Inflammatory macrophage (primary cell): Measurements from ENCODE around the gene SLCO6A1.
"Not testable (repeated sequence)": the region's sequence is repeated elsewhere in the genome, so short reads cannot be mapped to it uniquely, and the experiment has no call there.

Source experiments
- DNase-seq, 2 donors: peaks; one replicate each; pipeline ENCODE4 v3.0.0-alpha.2; 2020 to 2022
- total RNA-seq, 18 experiments: gene quantifications; one replicate each; lab custom pipeline; 2026; ENCODE audit warnings: mixed read lengths in 6 of 18, inconsistent platforms in 2 of 18; lab: John Stamatoyannopoulos, UW

The SLCO6A1 gene, protein sequence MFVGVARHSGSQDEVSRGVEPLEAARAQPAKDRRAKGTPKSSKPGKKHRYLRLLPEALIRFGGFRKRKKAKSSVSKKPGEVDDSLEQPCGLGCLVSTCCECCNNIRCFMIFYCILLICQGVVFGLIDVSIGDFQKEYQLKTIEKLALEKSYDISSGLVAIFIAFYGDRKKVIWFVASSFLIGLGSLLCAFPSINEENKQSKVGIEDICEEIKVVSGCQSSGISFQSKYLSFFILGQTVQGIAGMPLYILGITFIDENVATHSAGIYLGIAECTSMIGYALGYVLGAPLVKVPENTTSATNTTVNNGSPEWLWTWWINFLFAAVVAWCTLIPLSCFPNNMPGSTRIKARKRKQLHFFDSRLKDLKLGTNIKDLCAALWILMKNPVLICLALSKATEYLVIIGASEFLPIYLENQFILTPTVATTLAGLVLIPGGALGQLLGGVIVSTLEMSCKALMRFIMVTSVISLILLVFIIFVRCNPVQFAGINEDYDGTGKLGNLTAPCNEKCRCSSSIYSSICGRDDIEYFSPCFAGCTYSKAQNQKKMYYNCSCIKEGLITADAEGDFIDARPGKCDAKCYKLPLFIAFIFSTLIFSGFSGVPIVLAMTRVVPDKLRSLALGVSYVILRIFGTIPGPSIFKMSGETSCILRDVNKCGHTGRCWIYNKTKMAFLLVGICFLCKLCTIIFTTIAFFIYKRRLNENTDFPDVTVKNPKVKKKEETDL
- total RNA-seq, result 0 to 0.15 (median 0) reads per million in 18 experiments

DNA sequence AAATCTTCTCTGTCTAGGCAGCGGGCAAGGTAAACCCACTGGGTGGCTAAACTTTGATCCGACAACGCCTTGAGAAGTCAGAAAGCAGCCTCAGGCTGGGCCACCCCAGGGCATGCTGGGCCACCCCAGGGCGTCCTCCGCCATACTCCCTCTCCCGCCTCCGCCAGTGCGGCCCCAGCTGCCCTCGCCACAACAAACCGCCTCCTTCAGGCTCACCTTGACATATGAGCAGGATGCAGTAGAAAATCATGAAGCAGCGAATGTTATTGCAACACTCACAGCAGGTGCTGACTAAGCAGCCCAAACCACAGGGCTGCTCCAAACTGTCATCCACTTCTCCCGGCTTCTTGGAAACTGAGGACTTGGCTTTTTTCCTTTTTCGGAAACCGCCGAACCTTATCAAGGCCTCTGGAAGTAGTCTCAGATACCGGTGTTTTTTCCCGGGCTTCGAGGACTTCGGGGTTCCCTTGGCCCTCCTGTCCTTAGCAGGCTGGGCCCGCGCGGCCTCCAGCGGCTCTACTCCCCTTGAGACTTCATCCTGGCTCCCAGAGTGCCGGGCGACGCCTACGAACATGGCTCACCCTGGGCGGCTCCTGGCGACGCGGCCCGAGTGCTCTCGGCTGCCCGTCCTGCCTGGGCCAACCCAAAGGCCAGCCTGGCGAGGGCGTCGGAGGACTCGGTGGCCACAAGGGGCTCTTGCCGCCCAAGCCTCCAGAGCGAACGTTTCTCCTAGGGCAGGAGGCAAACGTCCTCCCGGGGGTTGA is at the start of gene SLCO6A1:
Gene SLCO6A1, minus strand, starts transcription at position 731 of the 764 bp plus-strand sequence. Its CDS starts 157 bp downstream, at position 574.
- DNase-seq, result no peak

- DNase-seq, result peak; percentile 11 to 37
Measured at GRCh38 chr5:102547141-102548035, 48.6 kb upstream of the SLCO6A1 start.

GRCh38 chr5:102545175-102545574 is 46.4 kb upstream of the SLCO6A1 start:
- no peak for DNase-seq

DNA sequence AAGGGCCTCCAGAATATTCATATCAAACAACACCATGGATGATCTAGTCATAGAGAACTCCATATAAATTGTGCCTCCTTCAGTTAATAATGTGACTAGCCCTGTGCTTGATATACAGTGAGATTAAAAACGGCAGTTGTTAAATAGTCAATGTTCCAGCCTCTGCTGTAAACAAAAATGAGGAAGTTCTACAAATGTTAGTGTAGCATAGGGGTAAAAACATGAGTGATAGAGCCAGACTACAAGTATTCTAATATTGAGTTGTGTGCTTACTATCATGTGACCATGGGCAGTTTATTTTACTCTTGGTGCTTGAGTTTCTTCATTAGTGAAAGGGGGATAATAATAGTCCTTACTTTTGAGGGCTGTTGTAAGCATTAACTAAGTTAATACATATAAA is 43.3 kb upstream of the SLCO6A1 start:
- peak in 1 of 2 donors; percentile 31 for DNase-seq

DNA sequence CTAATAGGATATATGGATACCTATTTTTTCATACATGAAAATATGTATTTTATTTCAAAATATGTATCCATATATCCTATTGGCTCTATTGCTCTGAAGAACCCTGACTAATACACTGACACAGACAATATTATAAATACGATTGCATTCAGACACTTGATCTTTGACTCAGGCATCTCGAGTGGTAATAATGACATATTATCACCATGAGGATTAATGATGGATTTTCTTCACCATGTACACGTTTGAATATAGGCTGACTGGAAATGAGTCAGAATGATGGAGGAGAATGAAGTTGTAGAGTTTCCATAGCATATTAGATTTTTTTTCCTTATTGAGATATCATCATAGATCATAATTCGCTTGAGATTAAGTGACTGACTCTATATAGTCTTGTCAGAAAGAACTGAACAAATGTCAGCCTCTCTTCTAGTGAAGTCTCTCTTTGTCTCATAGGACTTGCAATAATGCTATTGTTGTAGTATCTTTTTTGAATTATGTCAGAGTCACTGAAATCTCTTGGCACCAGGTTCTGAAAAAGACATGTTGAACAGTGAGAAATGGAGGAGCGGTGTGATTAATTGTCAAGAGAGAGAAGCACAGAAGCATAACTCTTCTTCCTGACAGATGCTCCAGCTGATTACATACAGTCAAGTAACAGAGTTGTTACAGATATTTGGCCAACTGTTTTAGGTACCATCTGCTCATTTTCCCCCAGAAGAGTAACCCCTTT is 41.4 kb upstream of the SLCO6A1 start:
- no peak for DNase-seq

- no peak for DNase-seq
Measured at GRCh38 chr5:102539562-102539961, 40.8 kb upstream of the SLCO6A1 start.

GRCh38 chr5:102537011-102537410 is 38.2 kb upstream of the SLCO6A1 start:
- no peak for DNase-seq

GRCh38 chr5:102536323-102536928 is 37.6 kb upstream of the SLCO6A1 start:
- peak in 1 of 2 donors; percentile 41 for DNase-seq

DNA sequence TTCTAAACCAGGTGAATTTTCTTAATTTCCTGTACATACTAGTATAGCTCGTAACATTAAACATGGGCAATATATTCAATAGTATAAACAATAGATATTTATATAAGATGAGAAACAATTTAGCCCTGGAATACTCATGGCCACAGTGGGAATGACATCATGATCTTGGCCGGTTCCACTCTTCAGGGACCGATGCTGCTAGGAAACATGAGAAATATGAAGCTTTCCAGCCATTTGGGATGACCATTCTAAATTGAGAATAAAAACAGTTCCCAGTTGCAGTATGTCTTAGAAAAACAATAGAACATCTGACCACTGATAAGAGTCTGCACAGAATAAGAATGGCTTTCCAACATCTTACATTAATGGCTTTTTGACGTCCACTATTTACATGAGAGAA is 33.3 kb upstream of the SLCO6A1 start:
- no peak for DNase-seq

DNA sequence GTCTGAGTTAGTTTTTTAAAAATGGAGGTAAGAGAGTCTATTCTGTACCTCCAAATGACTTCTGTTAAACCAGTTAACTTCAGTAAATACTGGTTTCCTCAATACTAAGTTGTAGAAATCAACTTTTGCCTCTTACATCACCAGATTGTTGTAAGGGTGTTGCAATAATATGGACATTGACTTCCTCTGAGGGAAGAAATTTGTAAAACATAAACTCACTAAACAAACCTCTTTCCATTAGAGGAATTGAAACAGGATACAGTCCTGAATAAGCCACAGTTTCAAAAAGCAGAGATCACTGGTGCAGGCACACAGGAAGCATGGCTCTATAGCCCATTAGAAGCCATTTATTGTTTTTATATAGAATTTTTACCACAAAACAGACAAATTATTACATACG is 32.7 kb upstream of the SLCO6A1 start:
- peak; percentile 84 to 98 for DNase-seq

DNA sequence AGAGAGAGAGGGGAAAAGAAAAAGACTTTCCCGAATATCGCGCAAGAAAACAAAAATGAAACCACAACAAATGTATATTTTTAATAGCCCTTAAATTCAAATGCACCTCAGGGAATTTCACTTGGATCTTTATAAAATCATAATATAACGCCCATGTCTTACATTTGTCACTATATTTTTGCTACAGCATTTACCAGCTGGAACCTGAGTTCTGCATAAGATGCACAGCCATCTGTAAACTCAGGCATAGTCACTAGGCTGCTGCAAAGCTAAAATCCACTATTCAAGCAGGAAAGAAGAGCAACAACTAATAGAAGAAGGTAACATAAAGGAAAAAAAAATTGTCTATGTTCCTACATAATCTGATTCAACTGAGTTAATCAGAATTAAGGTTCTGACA is 30.6 kb upstream of the SLCO6A1 start:
- no peak for DNase-seq

DNA sequence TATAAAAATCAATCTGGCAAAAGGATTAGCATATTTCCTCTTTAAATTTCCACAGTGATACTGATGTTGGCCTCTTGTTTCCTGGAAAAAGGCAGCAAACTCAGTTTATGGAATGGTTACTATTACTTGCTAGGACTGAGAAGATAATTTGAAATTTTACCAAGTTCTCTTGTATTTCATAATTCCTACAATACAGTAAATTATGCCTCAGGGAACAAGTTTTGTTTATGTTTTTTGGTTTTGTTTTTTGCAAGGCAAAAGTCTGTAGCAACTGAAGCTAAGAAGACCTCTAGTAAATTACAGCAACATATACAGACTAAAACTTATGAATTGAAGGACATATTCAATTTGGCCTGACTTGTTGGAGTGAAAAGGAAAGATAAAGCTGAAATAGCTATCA is 30.2 kb upstream of the SLCO6A1 start:
- no peak for DNase-seq

DNA sequence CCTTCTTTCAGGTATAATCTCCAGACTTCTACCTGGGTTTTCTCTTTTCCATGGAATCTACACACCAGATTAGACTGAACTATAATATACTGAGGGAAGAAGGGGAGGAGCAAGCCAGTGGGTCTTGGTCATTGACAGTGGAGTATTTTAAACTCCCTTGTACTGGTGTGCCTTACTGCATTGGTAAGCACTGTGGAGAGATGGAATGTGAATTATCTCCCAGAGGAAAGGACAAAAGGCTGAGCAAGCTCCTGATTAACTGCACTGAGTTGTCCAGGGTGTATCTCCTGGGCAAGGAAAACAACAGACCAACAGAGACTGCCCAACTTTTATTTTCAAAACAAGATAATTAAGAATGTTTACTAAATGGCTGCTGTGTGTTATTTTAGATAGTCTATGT is 29.8 kb upstream of the SLCO6A1 start:
- no peak for DNase-seq

GRCh38 chr5:102527547-102527946 is 28.7 kb upstream of the SLCO6A1 start:
- no peak for DNase-seq

DNA sequence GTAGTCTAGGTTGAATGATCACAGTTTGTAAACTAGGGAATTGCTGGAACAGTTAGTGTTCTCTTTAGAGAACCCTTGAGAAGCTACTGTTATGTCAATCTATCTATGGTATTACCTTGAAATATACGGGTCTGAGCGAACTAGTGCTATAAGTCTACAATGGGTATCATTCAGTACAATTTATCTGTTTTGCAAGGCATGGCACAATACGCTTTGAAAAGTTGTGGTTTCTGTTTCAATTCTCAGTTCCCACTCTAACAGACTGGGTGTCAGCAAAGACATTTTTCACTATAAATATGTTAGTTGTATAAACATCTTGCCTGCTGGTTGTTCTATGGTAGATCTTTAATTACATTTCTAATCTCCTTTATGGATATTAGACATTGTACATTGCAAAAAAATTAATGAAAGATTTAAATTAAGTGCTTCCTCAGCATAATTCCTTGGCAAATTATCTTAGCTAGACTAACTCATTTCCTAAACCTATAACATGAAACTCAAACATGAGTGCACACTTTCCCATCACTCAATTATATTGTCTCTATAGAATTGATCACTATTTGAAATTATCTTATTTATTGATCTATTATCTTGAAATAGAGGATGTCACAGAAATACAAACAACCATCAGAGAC is 24.9 kb upstream of the SLCO6A1 start:
- DNase-seq, result peak; percentile 26 to 39

DNA sequence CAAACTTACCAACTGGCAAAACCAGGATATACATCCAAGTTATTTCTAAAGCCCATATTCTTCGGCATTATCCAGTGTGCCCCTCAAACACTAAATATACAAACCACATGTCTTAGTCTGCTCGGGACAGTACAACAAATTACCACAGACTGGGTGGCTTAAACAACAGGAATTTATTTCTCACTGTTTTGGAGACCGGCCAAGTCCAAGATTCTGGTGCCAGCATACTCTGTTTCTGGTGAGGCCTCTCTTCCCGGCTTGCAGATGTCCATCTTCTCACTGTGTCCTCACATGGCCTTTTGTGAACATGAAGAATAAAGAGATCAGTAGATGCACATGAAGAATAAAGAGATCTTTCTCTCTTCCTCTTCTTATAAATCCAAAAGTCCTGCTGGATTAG is 12.9 kb upstream of the SLCO6A1 start:
- no peak for DNase-seq

- DNase-seq, result not testable (repeated sequence)
Measured at GRCh38 chr5:102491261-102491914, 7.4 kb downstream of the SLCO6A1 start.

DNA sequence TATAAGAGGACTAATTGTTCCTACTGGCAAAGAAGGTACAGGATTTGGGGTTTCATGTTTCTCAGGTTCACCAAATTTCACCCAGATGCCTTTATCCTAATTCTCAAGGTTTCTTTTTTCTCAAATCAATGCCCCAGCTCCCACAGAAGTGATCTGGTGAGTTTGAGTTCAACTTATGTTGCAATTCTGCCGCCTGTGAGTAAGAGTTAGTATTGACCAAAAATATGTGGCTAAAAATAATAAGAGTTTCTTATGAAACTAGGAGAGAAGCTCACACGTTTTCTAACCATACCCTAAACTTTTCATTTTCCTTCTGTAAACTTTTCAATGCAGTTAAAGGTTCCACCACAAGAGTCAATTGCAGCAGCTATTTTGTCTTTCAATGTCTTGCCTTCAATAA is 15.1 kb downstream of the SLCO6A1 start:
- DNase-seq, result peak in 1 of 2 donors; percentile 18

DNA sequence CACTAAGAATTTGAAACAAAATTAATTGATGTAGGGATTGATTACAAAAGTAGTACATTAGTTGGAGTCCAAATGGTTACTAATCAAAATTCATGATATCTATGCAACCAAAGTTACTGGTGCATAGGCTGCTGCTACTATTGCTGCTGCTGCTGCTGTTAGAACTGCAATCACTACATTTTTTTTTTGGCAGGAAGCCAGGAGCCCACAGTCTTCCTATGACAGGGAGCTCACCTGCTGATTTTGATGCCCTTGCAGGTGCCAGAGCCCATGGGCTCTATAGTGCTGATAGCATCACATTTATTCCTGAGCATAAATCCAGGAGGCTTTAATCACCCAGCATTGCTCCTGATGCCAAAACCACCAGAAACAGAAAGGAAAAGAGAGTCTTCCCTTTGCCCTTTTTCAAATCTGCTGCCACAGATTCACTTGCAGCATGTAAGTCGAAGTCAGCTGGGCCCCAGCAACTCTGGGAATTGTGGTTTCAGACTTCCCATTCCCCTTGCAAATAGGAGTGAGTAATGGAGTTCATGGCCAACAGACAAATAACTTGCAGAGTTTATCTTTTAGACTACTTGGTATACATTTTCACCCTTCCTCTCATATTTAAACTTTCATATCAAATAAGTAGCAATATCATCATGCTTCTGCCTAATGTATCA is 17.6 kb downstream of the SLCO6A1 start:
- DNase-seq, result peak; percentile 8 to 43
